GM12864 (cell line): ENCODE measurements around the gene ZNF697.
"Not testable (repeated sequence)": the region's sequence is repeated elsewhere in the genome, so short reads cannot be mapped to it uniquely, and the experiment has no call there.

Experiments used
- DNase-seq: peaks from one replicate; pipeline ENCODE4 v3.0.0-alpha.2; 2011; ENCODE audit warnings: low read depth
- H3K4me3 ChIP-seq: 2 replicates; pipeline ENCODE4 v1.5.1; 2011; ENCODE audit warnings: mild to moderate bottlenecking, low read depth, low read length, control low read depth
- CTCF ChIP-seq: IDR thresholded peaks from 2 replicates; pipeline ENCODE4 v1.5.1; 2011; ENCODE audit warnings: low read depth, mild to moderate bottlenecking, moderate library complexity, low read length, control low read depth, inconsistent platforms; ENCODE audit errors: missing control alignments

Gene ZNF697

GRCh38 chr1:119595606-119596005 is 52.5 kb downstream of the ZNF697 start:
- TF ChIP-seq CTCF = no peak
- DNase-seq = no peak
- H3K4me3 ChIP-seq = no peak overlapping the region

- DNase-seq = no peak
- H3K4me3 ChIP-seq = no peak overlapping the region
- TF ChIP-seq CTCF = no peak
Measured at GRCh38 chr1:119595168-119595567, 52.9 kb downstream of the ZNF697 start.

- no peak for TF ChIP-seq CTCF
- H3K4me3 ChIP-seq = no peak overlapping the region
- DNase-seq = no peak
Measured at GRCh38 chr1:119594376-119594775, 53.7 kb downstream of the ZNF697 start.

GRCh38 chr1:119593805-119594204 is 54.3 kb downstream of the ZNF697 start:
- no peak overlapping the region for H3K4me3 ChIP-seq
- no peak for TF ChIP-seq CTCF
- DNase-seq = no peak

- TF ChIP-seq CTCF = no peak
- no peak overlapping the region for H3K4me3 ChIP-seq
- DNase-seq = no peak
Measured at GRCh38 chr1:119590393-119590792, 57.7 kb downstream of the ZNF697 start.

- no peak for DNase-seq
- H3K4me3 ChIP-seq = no peak overlapping the region
- no peak for TF ChIP-seq CTCF
Measured at GRCh38 chr1:119588621-119589020, 59.4 kb downstream of the ZNF697 start.

- DNase-seq = no peak
- TF ChIP-seq CTCF = no peak
- no peak overlapping the region for H3K4me3 ChIP-seq
Measured at GRCh38 chr1:119587341-119587740, 60.7 kb downstream of the ZNF697 start.

- DNase-seq = not testable (repeated sequence)
Measured at GRCh38 chr1:119585801-119586200, 62.3 kb downstream of the ZNF697 start.

More at GRCh38 chr1:119585801-119586200, 62.3 kb downstream of the ZNF697 start:
- not testable (repeated sequence) for H3K4me3 ChIP-seq
